SU-DHL-6 (cell line): ENCODE data around the gene OR52E4.
A peak's percentile ranks its signal among the peaks of the same experiment; 100 is the strongest.

ENCODE experiments used
- EZH2phosphoT487 ChIP-seq: fragments of 200-600 bp; sonication (generic), shearing (Covaris generic); conservative IDR thresholded peaks from 2 replicates; pipeline ENCODE4 v1.6.1; 2018; ENCODE audit warnings: mild to moderate bottlenecking, antibody characterized with exemption, low read length, moderate library complexity, mixed read lengths
- TF ChIP-seq, protein P1 (sequence below): fragments of 200-600 bp; sonication (generic); IDR thresholded peaks from one replicate; pipeline ENCODE4 v1.5.1; 2017; ENCODE audit warnings: antibody characterized with exemption, mild to moderate bottlenecking, low read length, moderate library complexity; ENCODE audit not compliant: insufficient read depth, poor library complexity, severe bottlenecking

DNA sequence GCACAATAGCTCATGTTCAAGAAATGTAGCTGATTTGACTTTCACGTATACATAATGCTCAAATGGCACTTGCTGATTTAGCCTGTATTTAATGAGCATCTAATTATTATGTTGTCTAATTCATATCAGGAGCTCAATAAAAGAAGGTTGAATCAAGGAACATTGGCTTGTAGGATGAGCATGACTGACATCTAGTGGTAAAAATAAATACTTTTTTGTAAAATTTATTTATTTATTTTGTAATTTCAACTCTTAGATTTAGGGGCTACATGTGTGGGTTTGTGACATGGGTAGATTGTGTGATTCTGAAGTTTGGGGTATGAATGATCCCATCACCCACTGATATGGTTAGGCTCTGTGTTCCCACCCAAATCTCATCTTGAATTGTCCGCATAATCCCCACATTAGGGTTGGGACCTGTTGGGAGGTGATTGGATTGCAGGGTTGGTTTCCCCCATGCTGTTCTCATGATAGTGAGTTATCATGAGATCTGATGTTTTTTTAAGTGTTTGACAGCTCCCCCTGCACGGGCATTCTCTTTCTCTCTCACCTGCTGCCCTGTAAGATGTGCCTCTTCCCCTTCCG, 10.9 kb downstream of the OR52E4 start:
- TF ChIP-seq, protein P1, sequence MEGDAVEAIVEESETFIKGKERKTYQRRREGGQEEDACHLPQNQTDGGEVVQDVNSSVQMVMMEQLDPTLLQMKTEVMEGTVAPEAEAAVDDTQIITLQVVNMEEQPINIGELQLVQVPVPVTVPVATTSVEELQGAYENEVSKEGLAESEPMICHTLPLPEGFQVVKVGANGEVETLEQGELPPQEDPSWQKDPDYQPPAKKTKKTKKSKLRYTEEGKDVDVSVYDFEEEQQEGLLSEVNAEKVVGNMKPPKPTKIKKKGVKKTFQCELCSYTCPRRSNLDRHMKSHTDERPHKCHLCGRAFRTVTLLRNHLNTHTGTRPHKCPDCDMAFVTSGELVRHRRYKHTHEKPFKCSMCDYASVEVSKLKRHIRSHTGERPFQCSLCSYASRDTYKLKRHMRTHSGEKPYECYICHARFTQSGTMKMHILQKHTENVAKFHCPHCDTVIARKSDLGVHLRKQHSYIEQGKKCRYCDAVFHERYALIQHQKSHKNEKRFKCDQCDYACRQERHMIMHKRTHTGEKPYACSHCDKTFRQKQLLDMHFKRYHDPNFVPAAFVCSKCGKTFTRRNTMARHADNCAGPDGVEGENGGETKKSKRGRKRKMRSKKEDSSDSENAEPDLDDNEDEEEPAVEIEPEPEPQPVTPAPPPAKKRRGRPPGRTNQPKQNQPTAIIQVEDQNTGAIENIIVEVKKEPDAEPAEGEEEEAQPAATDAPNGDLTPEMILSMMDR, result peak; percentile 19
- TF ChIP-seq EZH2phosphoT487, result no peak
